Measurements from ENCODE around the gene TTC7B.

The TTC7B gene

GRCh38 chr14:90660865-90661570 lies 155.2 kb downstream of the TTC7B start:
- no peak for TF ChIP-seq REST (IDR thresholded peaks at IDR 0.05; ENCODE audit: insufficient read depth in 1 of 2, low read depth in 2 of 2, low read length in 2 of 2)
- no peak for TF ChIP-seq POLR2AphosphoS5 (IDR thresholded peaks at IDR 0.05; ENCODE audit: low read depth, low read length)
- TF ChIP-seq TAF1 (IDR thresholded peaks at IDR 0.05; ENCODE audit: borderline replicate concordance, insufficient read depth, low read length), result no peak
- no peak for TF ChIP-seq SIN3A (IDR thresholded peaks at IDR 0.05; ENCODE audit: borderline replicate concordance, insufficient read depth, low read length)
- TF ChIP-seq FOXP2 (optimal IDR thresholded peaks at IDR 0.05; ENCODE audit: borderline replicate concordance, extremely low read depth, extremely low read length, insufficient read depth), result no peak

GRCh38 chr14:90659156-90659555 lies 157.1 kb downstream of the TTC7B start:
- TF ChIP-seq SIN3A (IDR thresholded peaks at IDR 0.05; ENCODE audit: borderline replicate concordance, insufficient read depth, low read length) (no peak), TAF1 (IDR thresholded peaks at IDR 0.05; ENCODE audit: borderline replicate concordance, insufficient read depth, low read length) (no peak), FOXP2 (optimal IDR thresholded peaks at IDR 0.05; ENCODE audit: borderline replicate concordance, extremely low read depth, extremely low read length, insufficient read depth) (no peak), POLR2AphosphoS5 (IDR thresholded peaks at IDR 0.05; ENCODE audit: low read depth, low read length) (no peak), REST (IDR thresholded peaks at IDR 0.05; ENCODE audit: insufficient read depth in 1 of 2, low read depth in 2 of 2, low read length in 2 of 2) (no peak)

GRCh38 chr14:90658541-90658967 lies 157.7 kb downstream of the TTC7B start:
- TF ChIP-seq SIN3A (IDR thresholded peaks at IDR 0.05; ENCODE audit: borderline replicate concordance, insufficient read depth, low read length), result no peak
- no peak for TF ChIP-seq REST (IDR thresholded peaks at IDR 0.05; ENCODE audit: insufficient read depth in 1 of 2, low read depth in 2 of 2, low read length in 2 of 2)
- no peak for TF ChIP-seq POLR2AphosphoS5 (IDR thresholded peaks at IDR 0.05; ENCODE audit: low read depth, low read length)

- no peak for TF ChIP-seq TAF1 (IDR thresholded peaks at IDR 0.05; ENCODE audit: borderline replicate concordance, insufficient read depth, low read length)
- no peak for TF ChIP-seq SIN3A (IDR thresholded peaks at IDR 0.05; ENCODE audit: borderline replicate concordance, insufficient read depth, low read length)
- no peak for TF ChIP-seq REST (IDR thresholded peaks at IDR 0.05; ENCODE audit: insufficient read depth in 1 of 2, low read depth in 2 of 2, low read length in 2 of 2)
- TF ChIP-seq FOXP2 (optimal IDR thresholded peaks at IDR 0.05; ENCODE audit: borderline replicate concordance, extremely low read depth, extremely low read length, insufficient read depth), result no peak
- TF ChIP-seq POLR2AphosphoS5 (IDR thresholded peaks at IDR 0.05; ENCODE audit: low read depth, low read length), result no peak
Measured at GRCh38 chr14:90656973-90657372, 159.3 kb downstream of the TTC7B start.

GRCh38 chr14:90655829-90656228 lies 160.4 kb downstream of the TTC7B start:
- no peak for TF ChIP-seq TAF1 (IDR thresholded peaks at IDR 0.05; ENCODE audit: borderline replicate concordance, insufficient read depth, low read length)
- TF ChIP-seq REST (IDR thresholded peaks at IDR 0.05; ENCODE audit: insufficient read depth in 1 of 2, low read depth in 2 of 2, low read length in 2 of 2), result no peak
- TF ChIP-seq POLR2AphosphoS5 (IDR thresholded peaks at IDR 0.05; ENCODE audit: low read depth, low read length), result no peak
- no peak for TF ChIP-seq SIN3A (IDR thresholded peaks at IDR 0.05; ENCODE audit: borderline replicate concordance, insufficient read depth, low read length)
- no peak for TF ChIP-seq FOXP2 (optimal IDR thresholded peaks at IDR 0.05; ENCODE audit: borderline replicate concordance, extremely low read depth, extremely low read length, insufficient read depth)
